ENCODE results near the gene PCED1B. TPM values are rescaled to one million over a fixed set of nuclear protein-coding genes. Genes with fewer than 3 reads are reported as not detected.

Gene PCED1B
- total RNA-seq, 3 donors from 2014 or later: 1.6 to 6.2 (median 5.1) TPM

DNA sequence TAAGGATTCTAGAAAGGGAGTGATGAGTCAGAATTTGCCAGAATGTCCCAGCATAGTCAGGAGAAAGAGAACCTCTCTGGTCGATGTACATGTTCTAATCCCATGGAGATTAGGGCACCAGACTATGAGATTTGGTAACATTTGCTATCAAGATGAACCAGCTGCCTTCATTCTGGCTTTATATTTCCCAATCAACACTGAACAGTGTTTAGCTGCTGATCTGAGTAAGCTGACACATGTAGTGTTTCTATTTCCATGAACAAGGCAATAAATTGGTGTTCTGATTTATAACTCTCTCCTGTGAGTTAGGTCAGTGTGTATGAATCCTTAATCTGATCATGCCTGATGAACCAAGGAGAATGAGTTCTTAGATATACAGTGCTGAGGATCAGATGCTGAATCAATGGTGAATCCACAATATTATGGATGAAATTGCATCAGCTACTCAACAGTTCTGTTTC lies 158.4 kb downstream of the PCED1B start:
- Histone ChIP-seq H3K4me3 (no peak overlapping the region), H3K36me3 (no peaks in the 10 kb centered on the region), H3K9me3 (no peaks in the 10 kb centered on the region), H3K27ac (no peak overlapping the region), H3K27me3 (no peaks in the 10 kb centered on the region), H3K4me1 (no peaks in the 10 kb centered on the region)
- TF ChIP-seq, protein P1, sequence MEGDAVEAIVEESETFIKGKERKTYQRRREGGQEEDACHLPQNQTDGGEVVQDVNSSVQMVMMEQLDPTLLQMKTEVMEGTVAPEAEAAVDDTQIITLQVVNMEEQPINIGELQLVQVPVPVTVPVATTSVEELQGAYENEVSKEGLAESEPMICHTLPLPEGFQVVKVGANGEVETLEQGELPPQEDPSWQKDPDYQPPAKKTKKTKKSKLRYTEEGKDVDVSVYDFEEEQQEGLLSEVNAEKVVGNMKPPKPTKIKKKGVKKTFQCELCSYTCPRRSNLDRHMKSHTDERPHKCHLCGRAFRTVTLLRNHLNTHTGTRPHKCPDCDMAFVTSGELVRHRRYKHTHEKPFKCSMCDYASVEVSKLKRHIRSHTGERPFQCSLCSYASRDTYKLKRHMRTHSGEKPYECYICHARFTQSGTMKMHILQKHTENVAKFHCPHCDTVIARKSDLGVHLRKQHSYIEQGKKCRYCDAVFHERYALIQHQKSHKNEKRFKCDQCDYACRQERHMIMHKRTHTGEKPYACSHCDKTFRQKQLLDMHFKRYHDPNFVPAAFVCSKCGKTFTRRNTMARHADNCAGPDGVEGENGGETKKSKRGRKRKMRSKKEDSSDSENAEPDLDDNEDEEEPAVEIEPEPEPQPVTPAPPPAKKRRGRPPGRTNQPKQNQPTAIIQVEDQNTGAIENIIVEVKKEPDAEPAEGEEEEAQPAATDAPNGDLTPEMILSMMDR (IDR thresholded peaks at IDR 0.05): no peak
- no peak for DNase-seq (ENCODE audit: low spot score in 2 of 2)
- intact Hi-C loops (cut with DNase I; ENCODE audit: low total_unique reads): no loop called here

DNA sequence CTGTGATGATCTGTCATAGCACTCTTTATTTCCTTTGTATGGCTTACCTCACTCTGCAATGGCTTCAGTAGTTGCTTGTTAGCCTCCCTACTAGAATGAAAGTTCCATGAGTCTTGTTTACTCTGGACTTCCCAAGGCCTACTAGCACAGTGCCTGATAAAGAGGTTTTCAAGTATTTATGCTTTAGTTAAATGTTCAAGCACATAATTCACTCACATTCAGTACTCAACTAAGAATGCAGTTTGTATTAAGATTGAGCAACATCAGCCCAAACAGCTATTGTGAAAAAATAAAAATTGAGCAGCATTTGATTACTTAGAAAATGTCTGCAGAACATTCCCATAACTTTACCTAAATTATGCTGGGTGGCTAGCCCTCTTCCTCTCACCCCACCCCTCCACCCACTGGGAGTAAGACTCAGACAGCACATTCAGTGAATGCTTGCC lies 159.3 kb downstream of the PCED1B start:
- H3K27me3 ChIP-seq: no peaks in the 10 kb centered on the region
- no peak overlapping the region for H3K4me3 ChIP-seq
- TF ChIP-seq, protein P1 (IDR thresholded peaks at IDR 0.05): no peak
- TF ChIP-seq POLR2A (IDR thresholded peaks at IDR 0.05): no peak
- no peak for TF ChIP-seq POLR2AphosphoS5 (IDR thresholded peaks at IDR 0.05)
- DNase-seq (ENCODE audit: low spot score in 2 of 2): no peak
- H3K4me1 ChIP-seq: no peaks in the 10 kb centered on the region
- intact Hi-C loops (cut with DNase I; ENCODE audit: low total_unique reads): no loop called here
- H3K36me3 ChIP-seq: no peaks in the 10 kb centered on the region
- H3K27ac ChIP-seq: no peak overlapping the region
- no peaks in the 10 kb centered on the region for H3K9me3 ChIP-seq

DNA sequence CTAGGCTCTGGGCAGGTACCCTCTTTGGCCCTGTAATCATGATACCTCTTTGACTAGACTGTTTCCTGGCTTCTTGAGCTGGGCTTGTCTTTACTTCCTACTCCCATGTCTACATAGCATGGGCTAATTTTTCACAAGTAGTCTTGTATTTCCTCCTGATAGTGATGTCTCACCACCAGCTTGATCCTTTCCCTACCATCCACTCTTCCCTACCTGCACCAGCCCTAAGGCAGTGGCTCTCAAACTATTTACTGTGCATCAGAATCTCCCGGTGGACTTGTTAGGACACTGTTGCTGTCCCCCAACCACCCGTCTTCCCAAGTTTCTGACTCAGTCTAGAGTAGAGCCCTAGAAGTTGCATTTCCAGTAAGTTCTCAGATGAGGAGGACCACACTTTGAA lies 163.0 kb downstream of the PCED1B start:
- no peak for DNase-seq (ENCODE audit: low spot score in 2 of 2)
- intact Hi-C loops (cut with DNase I; ENCODE audit: low total_unique reads): no loop called here
- Histone ChIP-seq H3K4me1 (no peaks in the 10 kb centered on the region), H3K36me3 (no peaks in the 10 kb centered on the region), H3K4me3 (no peak overlapping the region), H3K27me3 (no peaks in the 10 kb centered on the region), H3K9me3 (no peaks in the 10 kb centered on the region), H3K27ac (no peak overlapping the region)
- TF ChIP-seq, protein P1 (IDR thresholded peaks at IDR 0.05): no peak

DNA sequence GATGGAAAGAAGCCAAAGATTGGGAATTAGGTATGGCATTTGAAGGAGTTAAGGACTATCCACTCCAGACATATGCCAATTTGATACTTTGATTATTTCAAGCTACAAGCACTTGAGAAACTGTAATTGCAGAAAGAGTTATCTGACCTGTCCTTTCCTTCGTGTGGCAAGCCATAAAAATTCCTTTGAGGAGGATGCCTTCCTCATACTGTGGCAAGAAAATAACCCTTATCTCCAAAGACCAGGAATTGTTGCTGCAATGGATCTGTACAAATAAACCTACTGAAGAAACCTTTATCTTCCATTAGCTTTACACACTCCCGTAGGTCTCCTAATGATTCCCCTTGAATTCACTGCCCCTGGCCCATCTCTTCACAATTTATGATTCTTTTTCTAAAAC lies 165.4 kb downstream of the PCED1B start:
- Histone ChIP-seq H3K27me3 (no peaks in the 10 kb centered on the region), H3K36me3 (no peaks in the 10 kb centered on the region), H3K4me1 (no peaks in the 10 kb centered on the region), H3K9me3 (no peaks in the 10 kb centered on the region), H3K4me3 (no peak overlapping the region), H3K27ac (no peak overlapping the region)
- TF ChIP-seq, protein P1 (IDR thresholded peaks at IDR 0.05): no peak
- no peak for TF ChIP-seq POLR2A (IDR thresholded peaks at IDR 0.05)
- TF ChIP-seq POLR2AphosphoS5 (IDR thresholded peaks at IDR 0.05): no peak
- DNase-seq (ENCODE audit: low spot score in 2 of 2): no peak
- intact Hi-C loops (cut with DNase I; ENCODE audit: low total_unique reads): no loop called here

DNA sequence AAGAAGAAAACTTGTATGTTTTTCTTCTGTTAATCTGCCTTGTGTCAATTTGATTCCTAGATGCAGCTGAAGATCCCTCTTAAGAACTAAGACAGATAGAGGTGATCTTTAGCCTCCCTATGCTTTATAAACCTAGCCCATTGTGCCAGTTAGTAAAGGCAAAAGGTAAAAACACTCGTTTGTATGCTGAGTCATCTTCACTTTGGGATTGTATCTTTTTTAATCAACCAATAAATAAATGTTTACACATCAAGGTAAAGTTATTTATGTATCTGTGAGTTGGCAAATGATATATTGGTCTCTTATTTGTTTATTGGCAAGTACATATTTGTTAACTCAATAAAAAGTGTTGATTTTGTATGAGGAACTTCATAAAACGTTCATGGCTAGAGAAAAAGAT lies 166.2 kb downstream of the PCED1B start:
- Histone ChIP-seq H3K36me3 (no peaks in the 10 kb centered on the region), H3K27me3 (no peaks in the 10 kb centered on the region), H3K9me3 (no peaks in the 10 kb centered on the region), H3K4me1 (no peaks in the 10 kb centered on the region), H3K27ac (no peak overlapping the region), H3K4me3 (no peak overlapping the region)
- intact Hi-C loops (cut with DNase I; ENCODE audit: low total_unique reads): no loop called here
- DNase-seq (ENCODE audit: low spot score in 2 of 2): no peak
- TF ChIP-seq, protein P1 (IDR thresholded peaks at IDR 0.05): no peak
- TF ChIP-seq POLR2AphosphoS5 (IDR thresholded peaks at IDR 0.05): no peak
- no peak for TF ChIP-seq POLR2A (IDR thresholded peaks at IDR 0.05)
